ENCODE results near the gene WSCD2.

WSCD2 gene

DNA sequence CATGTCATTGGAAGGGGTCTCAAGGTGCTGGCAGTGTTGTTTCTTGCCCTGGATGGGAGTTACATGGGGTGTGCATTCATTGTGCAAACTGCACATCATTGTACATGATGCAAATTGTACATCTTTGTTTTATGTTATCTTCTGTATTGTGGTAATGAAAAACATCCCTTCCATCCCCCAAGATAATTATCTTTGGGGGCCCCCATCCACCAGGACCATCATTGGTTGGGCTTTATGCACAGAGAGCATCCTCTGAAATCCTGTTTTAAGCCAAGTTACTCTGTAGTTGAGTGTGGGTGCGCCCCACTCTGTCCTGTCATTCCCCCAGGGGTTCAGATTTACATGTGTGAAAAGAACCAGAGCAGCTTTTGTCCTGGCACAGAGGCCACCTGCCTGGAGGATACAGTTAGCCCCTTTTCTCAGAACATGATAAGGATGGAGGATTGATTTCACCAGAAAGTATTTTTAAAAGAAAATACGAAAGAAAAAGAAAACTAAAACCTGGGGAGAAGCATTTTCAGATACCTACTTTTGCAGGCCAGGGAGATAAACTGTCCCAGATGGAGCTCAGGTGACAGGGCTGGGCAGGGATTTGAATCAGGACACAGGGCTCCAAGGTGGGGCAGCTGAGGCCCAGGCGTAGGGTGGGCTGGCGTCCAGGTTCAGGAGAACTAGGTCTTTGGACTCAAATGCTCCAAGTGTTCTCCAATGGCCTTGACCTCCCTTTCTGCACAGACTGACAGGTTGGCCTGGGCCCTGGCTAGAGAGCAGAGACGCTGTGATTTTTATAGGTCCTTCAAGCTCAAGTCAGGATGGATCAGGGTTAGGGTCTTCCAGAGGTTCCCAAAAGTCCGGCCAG is 17.2 kb downstream of the WSCD2 start:
- peak; percentile 51; the same call in 1 of the 2 replicates for TF ChIP-seq GATA3 (IDR thresholded peaks at IDR 0.05; ENCODE audit: low read depth, low read length)
- peak; percentile 84 for TF ChIP-seq GATA2 (IDR thresholded peaks at IDR 0.05; ENCODE audit: low read depth, low read length)

DNA sequence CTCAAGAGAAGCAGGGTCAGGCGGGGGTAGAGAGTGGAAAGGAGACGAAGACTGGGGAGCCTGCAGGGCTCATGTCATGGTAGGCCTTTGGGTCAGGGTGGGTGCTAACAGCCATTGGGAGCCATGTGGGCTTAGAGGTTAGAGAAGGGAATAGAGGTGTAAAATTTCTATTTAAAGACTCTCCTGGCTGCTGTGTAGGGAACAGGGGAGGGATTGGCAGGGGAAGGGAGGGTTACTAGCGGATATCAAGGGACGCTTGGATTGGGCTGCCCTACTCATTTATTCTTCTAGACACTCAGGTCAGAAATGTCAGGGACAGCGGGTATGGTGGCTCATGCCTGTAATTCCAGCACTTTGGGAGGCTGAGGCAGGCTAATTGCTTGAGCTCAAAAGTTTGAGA is 18.2 kb downstream of the WSCD2 start:
- no peak for TF ChIP-seq GATA2 (IDR thresholded peaks at IDR 0.05; ENCODE audit: low read depth, low read length)
- no peak for TF ChIP-seq GATA3 (IDR thresholded peaks at IDR 0.05; ENCODE audit: low read depth, low read length)

DNA sequence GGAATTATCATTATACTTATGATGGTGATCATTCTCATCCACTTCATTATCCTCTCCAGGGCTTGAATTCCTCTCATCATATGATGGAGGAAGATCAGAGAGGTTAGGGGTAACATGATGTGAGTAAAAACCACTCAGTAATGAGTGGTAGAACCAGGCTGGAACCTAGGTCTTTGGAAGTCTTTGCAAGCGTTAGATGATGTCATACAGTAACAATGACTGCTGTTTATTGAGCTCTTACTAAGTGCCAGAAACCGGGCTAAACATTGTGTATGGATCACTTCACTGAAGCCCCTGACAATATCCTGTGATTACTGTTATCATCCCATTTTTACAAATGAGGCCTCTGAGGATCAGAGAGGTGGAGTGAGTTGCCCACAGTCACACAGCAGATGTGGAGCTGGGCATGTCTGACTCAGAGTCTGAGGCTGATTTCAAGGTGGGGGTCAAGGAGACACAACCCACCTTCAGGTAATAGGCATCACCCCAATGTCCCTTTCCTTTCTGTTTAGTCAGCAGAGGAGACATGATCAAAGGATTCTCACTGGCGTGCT is 19.5 kb downstream of the WSCD2 start:
- TF ChIP-seq GATA3 (IDR thresholded peaks at IDR 0.05; ENCODE audit: low read depth, low read length), result no peak
- TF ChIP-seq GATA2 (IDR thresholded peaks at IDR 0.05; ENCODE audit: low read depth, low read length), result no peak

DNA sequence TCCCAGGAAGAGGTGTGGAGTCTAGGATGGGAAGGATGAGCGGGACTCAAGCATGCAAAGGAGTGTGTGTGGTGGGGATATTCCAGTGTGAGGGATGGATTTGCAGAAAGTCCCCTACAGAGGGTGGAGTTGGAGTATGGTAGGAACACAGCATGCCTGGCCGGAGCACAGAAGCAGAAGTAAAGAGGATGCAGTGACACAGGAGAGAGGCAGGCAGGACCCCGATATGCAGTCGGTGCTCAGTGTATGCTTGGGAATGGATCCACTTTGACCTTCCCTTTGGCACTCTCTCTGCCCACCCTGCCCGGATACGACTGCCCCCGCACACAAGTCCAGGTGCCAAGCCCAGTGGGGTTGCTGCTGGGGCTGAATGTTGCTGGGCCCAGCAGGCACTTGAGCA is 21.3 kb downstream of the WSCD2 start:
- TF ChIP-seq GATA2 (IDR thresholded peaks at IDR 0.05; ENCODE audit: low read depth, low read length) (no peak), GATA3 (IDR thresholded peaks at IDR 0.05; ENCODE audit: low read depth, low read length) (no peak)

DNA sequence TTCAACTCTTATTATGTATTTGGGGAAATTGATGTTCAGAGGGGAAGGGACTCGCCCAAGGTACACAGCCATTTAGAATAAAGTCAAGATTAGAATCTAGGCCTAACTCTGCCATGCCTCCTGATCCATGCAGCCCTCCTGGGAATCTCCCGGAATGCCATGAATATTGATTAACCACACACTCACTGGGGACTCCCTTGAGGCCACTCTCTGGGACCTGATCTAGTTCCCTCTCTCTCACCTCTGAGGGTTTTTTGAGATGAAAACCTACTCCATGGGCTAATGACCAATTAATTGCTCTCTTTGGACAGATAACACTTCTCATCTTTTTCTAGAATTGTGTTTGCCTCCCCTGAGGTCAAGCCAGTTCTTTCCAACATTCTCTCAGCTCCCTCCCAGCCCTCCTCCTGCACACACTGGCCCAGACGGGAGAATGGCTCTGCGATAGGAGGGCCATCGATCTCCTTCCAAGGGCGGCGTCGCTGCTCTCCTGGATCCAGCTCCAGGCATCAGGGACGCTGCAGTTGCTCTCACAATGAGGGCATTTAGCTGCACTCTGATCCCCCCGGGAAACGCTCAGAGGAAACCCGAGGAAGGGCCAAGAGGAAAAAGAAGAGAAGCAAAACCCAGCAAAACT is 22.6 kb downstream of the WSCD2 start:
- TF ChIP-seq GATA2 (IDR thresholded peaks at IDR 0.05; ENCODE audit: low read depth, low read length) (no peak), GATA3 (IDR thresholded peaks at IDR 0.05; ENCODE audit: low read depth, low read length) (no peak)

DNA sequence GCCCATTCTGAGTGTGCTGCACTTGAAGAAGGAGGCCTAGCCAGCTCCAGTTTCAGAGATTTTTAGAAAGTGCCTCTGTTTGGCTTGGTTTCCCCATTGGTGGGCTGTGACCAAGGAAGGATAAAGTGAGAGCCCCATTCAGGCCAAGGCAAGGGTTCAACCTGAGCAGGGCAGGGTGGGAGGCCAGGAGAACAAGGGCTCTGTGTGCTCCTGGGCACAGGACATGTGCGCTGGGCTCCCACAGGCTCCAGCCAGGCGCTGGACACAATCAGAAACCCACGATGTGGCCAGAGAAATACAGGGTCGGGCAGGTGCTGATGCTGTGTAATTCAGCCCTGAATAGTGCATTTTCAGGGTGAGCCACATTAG is 23.1 kb downstream of the WSCD2 start:
- no peak for TF ChIP-seq GATA2 (IDR thresholded peaks at IDR 0.05; ENCODE audit: low read depth, low read length)
- TF ChIP-seq GATA3 (IDR thresholded peaks at IDR 0.05; ENCODE audit: low read depth, low read length), result no peak

DNA sequence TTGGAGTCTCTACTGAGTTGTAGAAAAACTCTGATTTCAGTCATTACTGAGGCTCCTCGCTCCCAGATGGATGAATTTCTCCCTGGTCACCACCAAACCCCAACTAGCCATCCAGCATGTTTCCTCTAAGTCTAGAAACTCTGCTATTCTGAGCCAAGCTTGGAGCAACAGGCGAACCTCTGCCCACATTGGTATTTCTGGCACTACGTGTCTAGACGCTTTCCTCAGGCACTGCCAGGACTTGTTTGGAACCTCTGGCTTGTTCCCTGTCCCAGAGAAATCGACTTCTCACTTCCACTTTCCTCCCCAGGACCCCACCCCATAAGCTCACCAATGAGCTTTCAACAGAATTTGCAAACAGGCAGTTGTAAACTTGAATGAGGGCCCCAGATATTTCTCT is 27.6 kb downstream of the WSCD2 start:
- TF ChIP-seq GATA2 (IDR thresholded peaks at IDR 0.05; ENCODE audit: low read depth, low read length) (no peak), GATA3 (IDR thresholded peaks at IDR 0.05; ENCODE audit: low read depth, low read length) (no peak)

DNA sequence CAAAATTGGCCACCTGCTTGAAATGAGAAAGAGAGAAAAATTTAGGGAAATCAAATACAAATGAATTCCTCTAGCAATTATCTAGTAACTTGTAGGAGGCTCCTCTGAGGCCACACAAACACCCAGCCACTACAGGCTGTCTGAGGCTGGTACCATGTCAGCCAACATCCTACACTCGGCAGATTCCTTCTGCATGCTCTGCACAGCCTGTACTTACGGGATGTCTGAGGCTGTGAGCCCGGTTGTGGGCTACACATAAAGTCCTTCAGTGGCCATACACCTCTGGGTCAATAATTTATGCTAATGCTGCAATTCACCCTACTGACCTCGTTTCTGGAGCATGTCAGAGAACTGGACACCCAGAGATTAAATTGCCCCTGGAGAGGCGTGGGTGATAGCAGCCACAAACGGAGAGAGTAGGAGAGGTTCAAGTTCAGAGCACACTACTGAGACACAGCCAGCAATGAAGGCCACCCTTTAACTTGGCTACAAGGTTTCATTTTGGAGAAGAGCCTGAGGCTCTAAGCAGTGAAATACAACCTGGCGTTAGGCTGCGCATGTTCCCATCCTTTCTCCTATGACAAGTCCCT is 28.9 kb downstream of the WSCD2 start:
- TF ChIP-seq GATA3 (IDR thresholded peaks at IDR 0.05; ENCODE audit: low read depth, low read length) (no peak), GATA2 (IDR thresholded peaks at IDR 0.05; ENCODE audit: low read depth, low read length) (no peak)

DNA sequence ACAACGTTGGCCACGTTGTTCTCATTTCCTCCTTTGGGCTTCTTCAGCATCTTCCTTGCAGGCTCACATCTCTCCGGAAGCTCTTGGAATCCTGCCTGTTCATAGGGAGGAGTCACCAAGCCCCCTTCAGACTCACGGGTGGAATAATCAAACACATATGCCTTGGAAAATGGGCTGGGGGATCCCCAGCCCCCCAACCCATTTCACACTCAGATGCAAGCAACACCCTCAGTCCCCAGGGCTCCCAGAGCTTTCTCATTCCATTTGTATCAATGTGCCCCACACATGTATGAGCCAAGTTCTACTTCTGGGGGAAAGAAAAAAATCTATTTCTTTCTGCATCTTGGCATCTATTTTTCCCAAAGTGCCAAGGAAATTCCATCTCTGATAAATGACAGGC is 33.1 kb downstream of the WSCD2 start:
- TF ChIP-seq GATA2 (IDR thresholded peaks at IDR 0.05; ENCODE audit: low read depth, low read length), result no peak
- no peak for TF ChIP-seq GATA3 (IDR thresholded peaks at IDR 0.05; ENCODE audit: low read depth, low read length)

DNA sequence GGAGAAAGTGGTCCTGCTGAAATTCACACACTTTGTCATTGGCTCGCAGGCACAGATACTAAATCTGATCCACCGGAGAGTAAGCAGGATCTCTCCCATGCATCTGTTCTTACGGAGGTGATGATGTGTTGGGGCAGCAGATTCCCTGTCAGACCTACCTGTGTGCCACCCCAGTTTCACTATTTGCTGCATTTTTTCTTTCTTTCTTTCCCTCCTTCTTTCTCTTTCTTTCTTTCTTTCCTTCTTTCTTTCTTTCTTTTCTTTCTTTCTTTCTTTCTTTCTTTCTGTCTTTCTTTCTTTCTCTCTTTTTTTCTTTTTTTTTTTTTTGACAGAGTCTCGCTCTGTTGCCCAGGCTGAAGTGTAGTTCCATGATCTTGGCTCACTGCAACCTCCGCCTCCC is 37.4 kb downstream of the WSCD2 start:
- TF ChIP-seq GATA3 (IDR thresholded peaks at IDR 0.05; ENCODE audit: low read depth, low read length) (no peak), GATA2 (IDR thresholded peaks at IDR 0.05; ENCODE audit: low read depth, low read length) (no peak)

DNA sequence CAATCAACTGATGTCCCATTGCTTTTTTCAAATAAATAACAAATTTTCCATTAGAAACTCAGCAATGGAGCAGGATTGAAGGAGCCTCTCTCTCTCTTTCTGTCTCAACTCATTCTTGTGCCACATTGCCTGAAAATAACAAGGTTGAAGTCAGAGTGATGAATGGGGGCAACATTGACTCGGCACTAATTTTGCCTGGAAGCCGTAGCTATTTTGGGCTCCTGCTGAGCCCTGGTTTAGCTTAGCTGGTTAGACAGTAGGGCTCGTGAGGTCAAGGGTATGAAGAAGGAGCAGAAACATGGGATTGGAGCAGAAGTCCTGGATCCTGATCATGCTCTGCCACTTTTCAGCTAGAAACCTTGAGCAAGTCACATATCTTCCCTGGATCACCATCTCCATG is 38.9 kb downstream of the WSCD2 start:
- TF ChIP-seq GATA3 (IDR thresholded peaks at IDR 0.05; ENCODE audit: low read depth, low read length) (no peak), GATA2 (IDR thresholded peaks at IDR 0.05; ENCODE audit: low read depth, low read length) (no peak)

DNA sequence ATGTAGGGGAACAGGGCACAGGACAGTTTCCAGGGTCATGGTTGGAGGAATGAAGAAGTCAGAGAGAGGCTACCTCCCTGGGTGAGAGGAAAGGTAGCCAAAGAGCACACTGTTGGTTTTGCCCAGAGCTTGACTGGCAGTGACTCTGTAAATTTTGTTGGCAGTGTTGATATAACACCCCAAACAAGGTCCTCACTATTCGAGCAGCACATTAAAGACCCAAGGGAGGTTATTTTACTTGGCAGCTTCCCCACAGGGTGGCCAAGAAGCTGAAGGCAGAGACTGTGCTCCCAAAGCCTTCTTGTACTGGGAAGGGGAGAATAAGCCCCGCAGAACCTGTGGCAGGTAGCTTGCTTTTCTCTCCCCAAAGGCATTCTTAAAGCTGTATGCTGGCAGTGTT is 40.6 kb downstream of the WSCD2 start:
- TF ChIP-seq GATA3 (IDR thresholded peaks at IDR 0.05; ENCODE audit: low read depth, low read length), result no peak
- no peak for TF ChIP-seq GATA2 (IDR thresholded peaks at IDR 0.05; ENCODE audit: low read depth, low read length)

DNA sequence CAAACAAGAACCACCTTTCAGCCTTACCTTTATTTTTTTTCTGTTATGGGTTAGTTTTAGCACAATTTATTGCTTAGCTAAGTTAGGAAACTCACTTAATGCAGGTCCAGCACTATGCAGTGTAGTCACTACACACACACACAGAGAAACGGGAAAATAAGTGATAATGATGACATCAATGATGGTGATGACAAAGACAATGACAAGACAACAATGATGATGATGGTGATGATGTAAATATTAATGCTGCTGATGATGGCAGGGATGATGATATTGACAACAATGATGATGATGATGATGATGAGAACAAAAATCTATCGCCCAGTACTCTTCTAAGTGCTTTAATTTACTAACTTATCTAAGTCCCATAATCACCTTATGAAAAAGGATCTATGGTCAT is 41.1 kb downstream of the WSCD2 start:
- TF ChIP-seq GATA2 (IDR thresholded peaks at IDR 0.05; ENCODE audit: low read depth, low read length) (no peak), GATA3 (IDR thresholded peaks at IDR 0.05; ENCODE audit: low read depth, low read length) (no peak)

DNA sequence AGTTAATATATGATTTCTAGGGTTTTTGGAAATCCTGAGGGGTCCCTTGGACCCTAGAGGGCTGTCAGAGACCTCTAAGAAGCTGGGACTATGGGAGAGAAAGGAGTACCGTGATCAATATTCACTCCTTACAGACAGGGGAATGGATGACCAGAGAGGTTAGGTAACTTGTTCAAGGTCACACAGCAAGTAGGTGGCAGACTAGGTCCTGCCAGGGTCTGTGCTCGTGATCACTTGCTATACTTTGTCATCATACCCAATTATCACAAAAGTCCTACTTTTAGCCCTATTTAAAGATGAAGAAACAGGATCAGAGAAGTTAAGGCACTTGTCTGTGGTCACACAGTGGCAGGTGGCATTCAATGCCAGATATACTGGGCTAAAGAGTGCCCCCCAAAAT is 42.9 kb downstream of the WSCD2 start:
- no peak for TF ChIP-seq GATA3 (IDR thresholded peaks at IDR 0.05; ENCODE audit: low read depth, low read length)
- TF ChIP-seq GATA2 (IDR thresholded peaks at IDR 0.05; ENCODE audit: low read depth, low read length), result no peak
